ENCODE results near the gene CCR5AS.

CCR5AS gene

GRCh38 chr3:46395210-46395661 lies 11.6 kb downstream of the CCR5AS start:
- TF ChIP-seq MAFK (IDR thresholded peaks at IDR 0.05; ENCODE audit: low read depth, low read length) (no peak), EZH2 (IDR thresholded peaks at IDR 0.05; ENCODE audit: low read depth, low read length, severe bottlenecking) (no peak), CREB1 (IDR thresholded peaks at IDR 0.05) (no peak), CHD2 (IDR thresholded peaks at IDR 0.05; ENCODE audit: low read length) (no peak), RAD21 (IDR thresholded peaks at IDR 0.05 in 1 of 2, conservative IDR thresholded peaks at IDR 0.05 in 1 of 2; ENCODE audit: low read depth in 2 of 2, low read length in 2 of 2) (peak in 1 of 2 experiments; percentile 38; a peak in 2 of 4 replicates), E2F6 (IDR thresholded peaks at IDR 0.05) (no peak), SIRT6 (IDR thresholded peaks at IDR 0.05; ENCODE audit: low read length) (no peak), CTBP2 (IDR thresholded peaks at IDR 0.05; ENCODE audit: borderline replicate concordance, insufficient read depth, insufficient read length, low read length) (no peak), ZNF274 (IDR thresholded peaks at IDR 0.05; ENCODE audit: borderline replicate concordance, extremely low read depth, low read length) (no peak), SP2 (IDR thresholded peaks at IDR 0.05; ENCODE audit: low read length) (no peak)
- TF ChIP-seq, protein P1, sequence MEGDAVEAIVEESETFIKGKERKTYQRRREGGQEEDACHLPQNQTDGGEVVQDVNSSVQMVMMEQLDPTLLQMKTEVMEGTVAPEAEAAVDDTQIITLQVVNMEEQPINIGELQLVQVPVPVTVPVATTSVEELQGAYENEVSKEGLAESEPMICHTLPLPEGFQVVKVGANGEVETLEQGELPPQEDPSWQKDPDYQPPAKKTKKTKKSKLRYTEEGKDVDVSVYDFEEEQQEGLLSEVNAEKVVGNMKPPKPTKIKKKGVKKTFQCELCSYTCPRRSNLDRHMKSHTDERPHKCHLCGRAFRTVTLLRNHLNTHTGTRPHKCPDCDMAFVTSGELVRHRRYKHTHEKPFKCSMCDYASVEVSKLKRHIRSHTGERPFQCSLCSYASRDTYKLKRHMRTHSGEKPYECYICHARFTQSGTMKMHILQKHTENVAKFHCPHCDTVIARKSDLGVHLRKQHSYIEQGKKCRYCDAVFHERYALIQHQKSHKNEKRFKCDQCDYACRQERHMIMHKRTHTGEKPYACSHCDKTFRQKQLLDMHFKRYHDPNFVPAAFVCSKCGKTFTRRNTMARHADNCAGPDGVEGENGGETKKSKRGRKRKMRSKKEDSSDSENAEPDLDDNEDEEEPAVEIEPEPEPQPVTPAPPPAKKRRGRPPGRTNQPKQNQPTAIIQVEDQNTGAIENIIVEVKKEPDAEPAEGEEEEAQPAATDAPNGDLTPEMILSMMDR (IDR thresholded peaks at IDR 0.05; ENCODE audit: control extremely low read depth in 1 of 3, insufficient read depth in 1 of 3, low read depth in 1 of 3, low read length in 3 of 3): peak; percentile 53 to 56 (median 56)
- Histone ChIP-seq H2AFZ (ENCODE audit: low read length) (peak overlapping the region; percentile 83; the same call in 1 of the 2 replicates), H4K91ac (replicated peaks; ENCODE audit: insufficient read length, low read length) (no peak overlapping the region), H3K14ac (ENCODE audit: insufficient read length) (no peak overlapping the region), H3K27ac (ENCODE audit: low read depth, low read length) (no peak overlapping the region), H2BK15ac (ENCODE audit: low read length) (no peak overlapping the region), H2BK20ac (ENCODE audit: low read length) (no peak overlapping the region; the same call in 1 of the 2 replicates), H4K8ac (ENCODE audit: extremely low read depth, insufficient read depth, low read length) (no peak overlapping the region), H3K27me3 (replicated peaks in 1 of 4; ENCODE audit: control insufficient read depth in 3 of 4, extremely low read depth in 1 of 4, insufficient read depth in 3 of 4, low read length in 3 of 4) (no peaks in the 10 kb centered on the region), H2BK120ac (replicated peaks; ENCODE audit: low read depth, low read length) (no peak overlapping the region), H3K23me2 (ENCODE audit: low read depth, low read length) (no peaks in the 10 kb centered on the region), H2AK5ac (ENCODE audit: low read depth, low read length) (no peak overlapping the region), H3K18ac (ENCODE audit: extremely low read depth, low read length) (no peak overlapping the region), H3K79me2 (ENCODE audit: control insufficient read depth in 1 of 2, insufficient read depth in 2 of 2, low read length in 2 of 2) (no peaks in the 10 kb centered on the region), H2BK12ac (ENCODE audit: low read depth, low read length) (no peak overlapping the region), H2BK5ac (ENCODE audit: low read depth, low read length) (no peak overlapping the region), H3K56ac (replicated peaks; ENCODE audit: insufficient read length, low read depth, low read length) (no peak overlapping the region), H3K9me3 (ENCODE audit: insufficient read depth in 2 of 2, low read depth in 1 of 2, low read length in 1 of 2) (no peaks in the 10 kb centered on the region), H3K4me3 (ENCODE audit: extremely low read depth in 1 of 4, insufficient read depth in 2 of 4, low read depth in 3 of 4, low read length in 4 of 4) (no peak overlapping the region), H3K9ac (replicated peaks in 1 of 4; ENCODE audit: extremely low read depth in 1 of 4, low read depth in 3 of 4, low read length in 3 of 4) (no peak overlapping the region), H3K23ac (ENCODE audit: insufficient read length) (no peak overlapping the region), H3K4me2 (ENCODE audit: insufficient read depth in 1 of 2, low read depth in 2 of 2, low read length in 2 of 2) (no peak overlapping the region), H3K4me1 (replicated peaks in 1 of 4; ENCODE audit: control insufficient read depth in 3 of 4, insufficient read depth in 4 of 4, low read length in 3 of 4) (peaks cover 0 to 6% (median under 1%) of the 10 kb centered on the region in 4 experiments; a peak in 1 of 7 replicates), H4K20me1 (replicated peaks in 1 of 2; ENCODE audit: control insufficient read depth in 1 of 2, insufficient read depth in 2 of 2, low read length in 2 of 2) (no peaks in the 10 kb centered on the region), H4K5ac (ENCODE audit: insufficient read length, low read depth, low read length) (no peak overlapping the region), H3K79me1 (ENCODE audit: low read depth, low read length) (no peaks in the 10 kb centered on the region), H3K36me3 (ENCODE audit: control insufficient read depth in 2 of 4, insufficient read depth in 4 of 4, low read length in 3 of 4) (no peaks in the 10 kb centered on the region), H3K4ac (replicated peaks; ENCODE audit: insufficient read length, low read depth, low read length) (no peak overlapping the region)
- CTCF ChIA-PET (ENCODE audit: partially characterized antibody): interaction anchor here (0.6 to 1.9 kb wide), 5 partner anchors 12 to 1046 kb away, joined by 3 to 8 read pairs (median 3); partner anchors contain the start of genes CCR5AS and CCRL2
- FAIRE-seq: peak; percentile 32
- 87% methylated on average over 6 of the region's 6 CpGs; no CpG with 5 or more reads in 1 of the 2 experiments for WGBS, 2 experiments (ENCODE audit: extremely low coverage in 1 of 2, insufficient coverage in 1 of 2, insufficient read length in 1 of 2, insufficient replicate concordance in 2 of 2, low coverage in 1 of 2, low lambda C conversion rate in 2 of 2, missing lambda C conversion rate in 1 of 2)
- POLR2A ChIA-PET (ENCODE audit: partially characterized antibody): no interaction called here
- no peak for DNase-seq (ENCODE audit: low read depth in 1 of 2, low spot score in 2 of 2)
